HepG2 (cell line): ENCODE measurements around the gene GBGT1. TPM values are rescaled to one million over a fixed set of nuclear protein-coding genes. Genes with fewer than 3 reads are reported as not detected.

Experiments used
- ATAC-seq: fragments of 200-7000 bp; cut with Tn5 transposase; 3 replicates; pipeline ENCODE4 v1.9.1; 2020; ENCODE audit warnings: mild to moderate bottlenecking, moderate library complexity
- BruUV-seq: library from RNA; stranded (reverse); fragments of 400-500 nt; replicated peaks from 2 replicates; lab custom pipeline; 2021; lab: Mats Ljungman, UMichigan
- CTCF ChIA-PET: fragments of 300-600 bp; formaldehyde crosslinking; extraction: SDS; loops from one replicate; lab custom pipeline; 2021; ENCODE audit warnings: low total read pairs, inconsistent platforms, low intra/inter-chr PET ratio; lab: Yijun Ruan, JAX
- POLR2A ChIA-PET: fragments of 350-600 bp; sonication (Branson Sonifier 250); formaldehyde crosslinking; loops from one replicate; lab custom pipeline; 2020; ENCODE audit warnings: antibody characterized with exemption, inconsistent platforms; lab: Yijun Ruan, JAX
- DNase-seq: peaks from one replicate; pipeline ENCODE4 v3.0.0-alpha.2; 2015; ENCODE audit warnings: low spot score
- FAIRE-seq: peaks from 3 replicates; lab custom pipeline; 2011; peaks lifted over from hg19 to GRCh38; lab: Jason Lieb, UNC
- H2AFZ ChIP-seq: one replicate; pipeline ENCODE4 v1.6.1; 2011; ENCODE audit warnings: low read length, inconsistent platforms
- H3K27ac ChIP-seq: fragments of 300-600 bp; 3 replicates; pipeline ENCODE4 v1.8.0; 2011; ENCODE audit warnings: mixed run types, mild to moderate bottlenecking, mixed read lengths, low read length, inconsistent platforms; ENCODE audit not compliant: insufficient read depth; ENCODE audit errors: extremely low read length
- H3K27me3 ChIP-seq, 2 experiments: fragments of 200-600 bp in 1 of 2; 2 replicates in 1 of 2; 3 replicates in 1 of 2; pipeline versions ENCODE4 v1.6.0 to v1.8.0; 2011; ENCODE audit warnings: low read length in 2 of 2, mild to moderate bottlenecking in 2 of 2, moderate library complexity in 2 of 2, inconsistent platforms in 1 of 2; ENCODE audit not compliant: insufficient read depth in 2 of 2, control insufficient read depth in 1 of 2
- H3K36me3 ChIP-seq, 2 experiments: fragments of 200-600 bp in 1 of 2; replicated peaks in 1 of 2; 2 replicates in 1 of 2; 3 replicates in 1 of 2; pipeline versions ENCODE4 v1.5.1 to v1.8.0; 2011; ENCODE audit warnings: low read length in 2 of 2, inconsistent platforms in 1 of 2; ENCODE audit not compliant: insufficient read depth in 2 of 2, control insufficient read depth in 1 of 2
- H3K4me1 ChIP-seq: 2 replicates; pipeline ENCODE4 v1.5.1; 2012; ENCODE audit warnings: low read length, inconsistent platforms; ENCODE audit not compliant: insufficient read depth
- H3K4me2 ChIP-seq: 2 replicates; pipeline ENCODE4 v1.6.0; 2011; ENCODE audit warnings: low read depth, low read length, inconsistent platforms
- H3K4me3 ChIP-seq, 3 experiments: fragments of 200-600 bp in 1 of 3; sonication (generic), shearing (Covaris generic) in 1 of 3; replicated peaks in 1 of 3; 2 replicates each; pipeline ENCODE4 v1.5.1; 2011 to 2016; ENCODE audit warnings: low read length in 3 of 3, inconsistent platforms in 2 of 3, low read depth in 2 of 3, mild to moderate bottlenecking in 2 of 3, control low read depth in 1 of 3, mixed read lengths in 1 of 3; ENCODE audit not compliant: insufficient read depth in 1 of 3
- H3K79me2 ChIP-seq: one replicate; pipeline ENCODE4 v1.6.1; 2011; ENCODE audit warnings: low read length, inconsistent platforms; ENCODE audit not compliant: insufficient read depth
- H3K9ac ChIP-seq: 2 replicates; pipeline ENCODE4 v1.6.0; 2011; ENCODE audit warnings: mild to moderate bottlenecking, low read depth, low read length, inconsistent platforms; ENCODE audit not compliant: insufficient read depth
- H3K9me3 ChIP-seq: 2 replicates; pipeline ENCODE4 v1.5.1; 2012; ENCODE audit warnings: mild to moderate bottlenecking, low read length
- H4K20me1 ChIP-seq: 2 replicates; pipeline ENCODE4 v1.6.0; 2011; ENCODE audit warnings: inconsistent platforms, mild to moderate bottlenecking, low read length, moderate library complexity; ENCODE audit not compliant: insufficient read depth
- AGO2 ChIP-seq: fragments of 200-400 bp; formaldehyde crosslinking; optimal IDR thresholded peaks from 2 replicates; pipeline ENCODE3; 2017; ENCODE audit warnings: mild to moderate bottlenecking, low read depth, low read length, moderate library complexity
- CHCHD3 ChIP-seq: sonication (generic); formaldehyde crosslinking; IDR thresholded peaks from 2 replicates; pipeline ENCODE4 v1.8.0; 2022; ENCODE audit warnings: mild to moderate bottlenecking, missing genetic modification reagents, moderate library complexity
- GABPB1 ChIP-seq: IDR thresholded peaks from 2 replicates; pipeline ENCODE4 v1.6.1; 2016; ENCODE audit warnings: mild to moderate bottlenecking, missing genetic modification reagents, moderate library complexity, missing compliant biosample characterization
- HNRNPUL1 ChIP-seq: fragments of 200-400 bp; formaldehyde crosslinking; IDR thresholded peaks from 2 replicates; pipeline ENCODE4 v1.6.1; 2017; ENCODE audit warnings: low read depth, mild to moderate bottlenecking, low read length, moderate library complexity
- MIER3 ChIP-seq: IDR thresholded peaks from 2 replicates; pipeline ENCODE4 v1.6.1; 2016; ENCODE audit warnings: missing compliant biosample characterization, borderline replicate concordance
- MXD4 ChIP-seq: IDR thresholded peaks from 2 replicates; pipeline ENCODE4 v1.6.1; 2016; ENCODE audit warnings: mild to moderate bottlenecking, missing biosample characterization, missing genetic modification reagents
- NCOA2 ChIP-seq: sonication (generic); formaldehyde crosslinking; IDR thresholded peaks from 2 replicates; pipeline ENCODE4 v1.8.0; 2022; ENCODE audit warnings: inconsistent platforms
- NR1H2 ChIP-seq: sonication (generic); formaldehyde crosslinking; IDR thresholded peaks from 2 replicates; pipeline ENCODE4 v1.8.1; 2022; ENCODE audit warnings: low read depth, missing genetic modification reagents, borderline replicate concordance
- PHB2 ChIP-seq: fragments of 450-650 bp; IDR thresholded peaks from 2 replicates; pipeline ENCODE4 v1.6.1; 2018; ENCODE audit not compliant: partially characterized antibody
- RFXAP ChIP-seq: sonication (generic); formaldehyde crosslinking; IDR thresholded peaks from 2 replicates; pipeline ENCODE4 v1.4.0; 2020; ENCODE audit warnings: missing genetic modification reagents, borderline replicate concordance
- SMYD3 ChIP-seq: sonication (generic); formaldehyde crosslinking; IDR thresholded peaks from 2 replicates; pipeline ENCODE4 v1.8.1; 2023; ENCODE audit warnings: mild to moderate bottlenecking, missing genetic modification reagents
- SRSF9 ChIP-seq: fragments of 200-400 bp; formaldehyde crosslinking; IDR thresholded peaks from 2 replicates; pipeline ENCODE4 v1.6.1; 2018; ENCODE audit warnings: borderline replicate concordance, mild to moderate bottlenecking, low read depth, low read length; ENCODE audit not compliant: insufficient read depth, poor library complexity, severe bottlenecking
- SSRP1 ChIP-seq: IDR thresholded peaks from 2 replicates; pipeline ENCODE4 v1.6.1; 2016; ENCODE audit warnings: control low read depth
- TSC22D2 ChIP-seq: sonication (generic); formaldehyde crosslinking; IDR thresholded peaks from 2 replicates; pipeline ENCODE4 v1.5.1; 2020; ENCODE audit warnings: missing genetic modification reagents, mild to moderate bottlenecking, borderline replicate concordance
- U2AF1 ChIP-seq: fragments of 200-400 bp; formaldehyde crosslinking; optimal IDR thresholded peaks from 2 replicates; pipeline ENCODE3; 2017; ENCODE audit warnings: mild to moderate bottlenecking, low read depth, low read length
- ZNF263 ChIP-seq: sonication (generic); formaldehyde crosslinking; IDR thresholded peaks from 2 replicates; pipeline ENCODE4 v1.4.0; 2020; ENCODE audit warnings: missing genetic modification reagents
- ZNF343 ChIP-seq: sonication (generic); formaldehyde crosslinking; IDR thresholded peaks from 2 replicates; pipeline ENCODE4 v1.4.0; 2020; ENCODE audit warnings: mild to moderate bottlenecking, missing genetic modification reagents
- ZNF879 ChIP-seq: sonication (generic); formaldehyde crosslinking; IDR thresholded peaks from 2 replicates; pipeline ENCODE4 v1.8.1; 2023; ENCODE audit warnings: missing genetic modification reagents
- ZSCAN29 ChIP-seq: sonication (generic); formaldehyde crosslinking; conservative IDR thresholded peaks from 2 replicates; pipeline ENCODE4 v1.4.0; 2020; ENCODE audit warnings: mild to moderate bottlenecking, missing genetic modification reagents
- WGBS: methylation state at CpG from one replicate; pipeline ENCODE4 v1.1.6; 2017; ENCODE audit warnings: low lambda C conversion rate; 5-methylcytosine and 5-hydroxymethylcytosine counted together
- in situ Hi-C: cut with HindIII; loops from 2 replicates; pipeline ENCODE4 v1.10.0; 2017; ENCODE audit warnings: low pct_unique_long_range_greater_than_20kb; ENCODE audit not compliant: extremely low pct_ligation_motif_present
- intact Hi-C: fragments of 100-400 bp; cut with micrococcal nuclease; formaldehyde crosslinking; loops from one replicate; pipeline ENCODE4 v1.10.0; 2022; ENCODE audit not compliant: unreplicated experiment
- polyA plus RNA-seq, 8 experiments: library from polyadenylated mRNA; depleted of rRNA in 3 of 8; stranded (reverse) in 7 of 8; unstranded in 1 of 8; fragments of >200 nt; fragmentation: Illumina TruSeq in 4 of 8; extraction: Trizol in 4 of 8; gene quantifications; 2 replicates each; pipeline versions ENCODE4 v1.2.1 to v1.2.3, GENCODE V29; 2011 to 2016; ENCODE audit warnings: low read depth in 4 of 8, missing spikeins in 1 of 8, mixed read lengths in 1 of 8; ENCODE audit not compliant: insufficient read depth in 1 of 8
- total RNA-seq, 5 experiments: library from RNA; depleted of rRNA; stranded (reverse); fragments of >200 nt; fragmentation: Illumina TruSeq; extraction: Trizol; gene quantifications; 2 replicates each; pipeline ENCODE4 v1.2.3, GENCODE V29; 2016; ENCODE audit warnings: low read depth in 1 of 5
- TF ChIP-seq, protein P1 (sequence below): sonication (generic); formaldehyde crosslinking; IDR thresholded peaks from 2 replicates; pipeline ENCODE4 v1.5.0; 2020; ENCODE audit warnings: missing genetic modification reagents
- TF ChIP-seq, protein P2 (sequence below): sonication (generic); formaldehyde crosslinking; IDR thresholded peaks from 2 replicates; pipeline ENCODE4 v1.4.0; 2020; ENCODE audit warnings: missing genetic modification reagents
- TF ChIP-seq, protein P3 (sequence below): sonication (generic); formaldehyde crosslinking; IDR thresholded peaks from 2 replicates; pipeline ENCODE4 v1.5.0; 2020; ENCODE audit warnings: mild to moderate bottlenecking, missing genetic modification reagents

Gene GBGT1
- total and polyA plus RNA-seq, 2 of the 13 experiments (the other 11 are each of a cell fraction or from before 2014, with no cell fraction given), result not detected

DNA sequence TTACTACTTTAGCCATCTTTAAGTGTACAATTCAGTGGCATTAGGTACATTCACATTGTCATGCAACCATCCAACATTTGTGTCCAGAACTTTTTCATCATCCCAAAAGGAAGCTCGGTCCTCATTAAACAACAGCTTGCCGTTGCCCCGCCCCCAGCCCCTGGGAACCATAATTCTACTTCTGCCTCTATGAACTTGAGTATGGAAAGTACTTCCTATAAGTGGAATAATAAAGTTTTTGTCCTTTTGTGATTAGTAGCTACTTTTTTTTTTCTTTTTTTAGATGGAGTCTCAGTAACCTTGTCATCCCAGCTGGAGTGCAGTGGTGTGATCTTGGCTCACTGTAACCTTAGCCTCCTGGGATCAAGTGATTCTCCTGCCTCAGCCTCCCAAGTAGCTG, 5.0 kb downstream of the GBGT1 start (continued):
- TF ChIP-seq RFXAP (CRISPR knock-in tag) (no peak), SRSF9 (no peak), NCOA2 (CRISPR knock-in tag) (no peak), U2AF1 (no peak), CHCHD3 (no peak), ZNF263 (CRISPR knock-in tag) (no peak), ZNF343 (CRISPR knock-in tag) (no peak), PHB2 (no peak), MXD4 (CRISPR knock-in tag) (no peak), ZSCAN29 (CRISPR knock-in tag) (no peak), SMYD3 (no peak)
- TF ChIP-seq, protein P1, sequence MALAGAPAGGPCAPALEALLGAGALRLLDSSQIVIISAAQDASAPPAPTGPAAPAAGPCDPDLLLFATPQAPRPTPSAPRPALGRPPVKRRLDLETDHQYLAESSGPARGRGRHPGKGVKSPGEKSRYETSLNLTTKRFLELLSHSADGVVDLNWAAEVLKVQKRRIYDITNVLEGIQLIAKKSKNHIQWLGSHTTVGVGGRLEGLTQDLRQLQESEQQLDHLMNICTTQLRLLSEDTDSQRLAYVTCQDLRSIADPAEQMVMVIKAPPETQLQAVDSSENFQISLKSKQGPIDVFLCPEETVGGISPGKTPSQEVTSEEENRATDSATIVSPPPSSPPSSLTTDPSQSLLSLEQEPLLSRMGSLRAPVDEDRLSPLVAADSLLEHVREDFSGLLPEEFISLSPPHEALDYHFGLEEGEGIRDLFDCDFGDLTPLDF (CRISPR knock-in tag), result no peak
- TF ChIP-seq, all 625 proteins: peak for 0

DNA sequence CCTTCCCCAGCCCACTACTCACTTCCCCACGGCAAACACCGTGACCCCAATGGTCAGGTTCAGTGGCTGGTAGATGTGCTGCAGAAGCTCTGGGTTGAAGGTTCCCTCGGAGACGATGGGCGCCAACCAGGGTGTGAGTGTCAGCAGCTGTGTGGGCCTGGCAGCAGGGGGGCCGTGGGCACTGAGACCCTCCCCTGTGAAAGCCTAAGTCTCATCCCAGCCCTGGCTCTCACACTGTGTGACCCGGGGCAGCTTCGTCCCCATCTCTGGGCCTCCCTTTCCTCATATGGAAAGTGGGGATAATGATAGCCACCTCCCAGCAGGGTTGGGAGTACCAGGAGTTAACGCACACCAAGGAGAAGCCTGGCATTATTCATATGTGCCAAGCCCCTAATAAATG, 8.6 kb downstream of the GBGT1 start:
- no peak overlapping the region for H3K27ac ChIP-seq
- BruUV-seq, result no TSS peak
- ATAC-seq, result no peak
- H3K4me3 ChIP-seq, result no peak overlapping the region
- H4K20me1 ChIP-seq, result no peaks in the 10 kb centered on the region
- H3K9me3 ChIP-seq, result no peaks in the 10 kb centered on the region
- FAIRE-seq, result no peak
- H3K36me3 ChIP-seq, result no peaks in the 10 kb centered on the region
- peaks cover 38% of the 10 kb centered on the region for H3K4me1 ChIP-seq
- ChIA-PET CTCF (no interaction called here), POLR2A (no interaction called here)
- peaks cover 0 to 7% of the 10 kb centered on the region in 2 experiments; a peak in 1 of 5 replicates for H3K27me3 ChIP-seq
- intact Hi-C loops (no loop called here), in situ Hi-C loops (no loop called here)
- DNase-seq, result no peak
- WGBS, result 17% methylated on average over 6 of the region's 9 CpGs
- no peak overlapping the region for H3K9ac ChIP-seq
- no peaks in the 10 kb centered on the region for H3K79me2 ChIP-seq
- no peak overlapping the region; the same call in 1 of the 2 replicates for H3K4me2 ChIP-seq
- H2AFZ ChIP-seq, result no peak overlapping the region
- TF ChIP-seq ZNF879 (CRISPR knock-in tag), result no peak
- TF ChIP-seq GABPB1 (CRISPR knock-in tag), result no peak
- TF ChIP-seq, protein P2, sequence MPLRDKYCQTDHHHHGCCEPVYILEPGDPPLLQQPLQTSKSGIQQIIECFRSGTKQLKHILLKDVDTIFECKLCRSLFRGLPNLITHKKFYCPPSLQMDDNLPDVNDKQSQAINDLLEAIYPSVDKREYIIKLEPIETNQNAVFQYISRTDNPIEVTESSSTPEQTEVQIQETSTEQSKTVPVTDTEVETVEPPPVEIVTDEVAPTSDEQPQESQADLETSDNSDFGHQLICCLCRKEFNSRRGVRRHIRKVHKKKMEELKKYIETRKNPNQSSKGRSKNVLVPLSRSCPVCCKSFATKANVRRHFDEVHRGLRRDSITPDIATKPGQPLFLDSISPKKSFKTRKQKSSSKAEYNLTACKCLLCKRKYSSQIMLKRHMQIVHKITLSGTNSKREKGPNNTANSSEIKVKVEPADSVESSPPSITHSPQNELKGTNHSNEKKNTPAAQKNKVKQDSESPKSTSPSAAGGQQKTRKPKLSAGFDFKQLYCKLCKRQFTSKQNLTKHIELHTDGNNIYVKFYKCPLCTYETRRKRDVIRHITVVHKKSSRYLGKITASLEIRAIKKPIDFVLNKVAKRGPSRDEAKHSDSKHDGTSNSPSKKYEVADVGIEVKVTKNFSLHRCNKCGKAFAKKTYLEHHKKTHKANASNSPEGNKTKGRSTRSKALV (CRISPR knock-in tag), result no peak
- TF ChIP-seq, protein P3, sequence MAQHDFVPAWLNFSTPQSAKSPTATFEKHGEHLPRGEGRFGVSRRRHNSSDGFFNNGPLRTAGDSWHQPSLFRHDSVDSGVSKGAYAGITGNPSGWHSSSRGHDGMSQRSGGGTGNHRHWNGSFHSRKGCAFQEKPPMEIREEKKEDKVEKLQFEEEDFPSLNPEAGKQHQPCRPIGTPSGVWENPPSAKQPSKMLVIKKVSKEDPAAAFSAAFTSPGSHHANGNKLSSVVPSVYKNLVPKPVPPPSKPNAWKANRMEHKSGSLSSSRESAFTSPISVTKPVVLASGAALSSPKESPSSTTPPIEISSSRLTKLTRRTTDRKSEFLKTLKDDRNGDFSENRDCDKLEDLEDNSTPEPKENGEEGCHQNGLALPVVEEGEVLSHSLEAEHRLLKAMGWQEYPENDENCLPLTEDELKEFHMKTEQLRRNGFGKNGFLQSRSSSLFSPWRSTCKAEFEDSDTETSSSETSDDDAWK (CRISPR knock-in tag), result no peak
- no peak for TF ChIP-seq HNRNPUL1
- TF ChIP-seq TSC22D2 (CRISPR knock-in tag), result no peak
- TF ChIP-seq NR1H2 (CRISPR knock-in tag), result no peak
- TF ChIP-seq AGO2, result no peak
- TF ChIP-seq SSRP1 (CRISPR knock-in tag), result no peak
- TF ChIP-seq MIER3, result no peak
